Loucy (cell line): ENCODE data around the gene TTC8.
"Not testable (repeated sequence)": the region's sequence is repeated elsewhere in the genome, so short reads cannot be mapped to it uniquely, and the experiment has no call there.

Experiments
- EZH2phosphoT487 ChIP-seq: fragments of 200-600 bp; IDR thresholded peaks from 2 replicates; pipeline ENCODE4 v1.6.1; 2018; ENCODE audit warnings: antibody characterized with exemption, mild to moderate bottlenecking, moderate library complexity, borderline replicate concordance
- TF ChIP-seq, protein P1 (sequence below): fragments of 200-600 bp; sonication (generic); conservative IDR thresholded peaks from 2 replicates; pipeline ENCODE4 v1.5.1; 2014; ENCODE audit warnings: mild to moderate bottlenecking, antibody characterized with exemption, low read length

DNA sequence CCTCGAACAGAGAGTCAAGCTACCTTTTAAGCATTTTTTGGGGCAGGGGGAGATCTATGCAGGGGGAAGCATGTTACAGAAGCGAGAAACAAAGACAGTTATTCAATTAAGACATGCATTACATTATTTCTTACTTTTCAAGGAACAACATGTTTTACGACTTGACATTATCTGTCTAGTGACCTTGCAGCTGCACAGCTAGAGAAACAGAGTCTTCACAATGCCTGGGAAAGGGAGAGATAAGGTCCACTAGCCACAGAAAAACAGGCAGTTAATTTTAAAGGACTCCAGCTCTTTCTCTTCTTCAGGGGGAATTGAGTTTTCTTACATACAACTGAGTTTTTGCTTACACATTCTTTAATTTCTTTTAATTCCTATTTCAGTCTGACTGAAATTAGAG, 4.8 kb upstream of the TTC8 start:
- TF ChIP-seq, protein P1, sequence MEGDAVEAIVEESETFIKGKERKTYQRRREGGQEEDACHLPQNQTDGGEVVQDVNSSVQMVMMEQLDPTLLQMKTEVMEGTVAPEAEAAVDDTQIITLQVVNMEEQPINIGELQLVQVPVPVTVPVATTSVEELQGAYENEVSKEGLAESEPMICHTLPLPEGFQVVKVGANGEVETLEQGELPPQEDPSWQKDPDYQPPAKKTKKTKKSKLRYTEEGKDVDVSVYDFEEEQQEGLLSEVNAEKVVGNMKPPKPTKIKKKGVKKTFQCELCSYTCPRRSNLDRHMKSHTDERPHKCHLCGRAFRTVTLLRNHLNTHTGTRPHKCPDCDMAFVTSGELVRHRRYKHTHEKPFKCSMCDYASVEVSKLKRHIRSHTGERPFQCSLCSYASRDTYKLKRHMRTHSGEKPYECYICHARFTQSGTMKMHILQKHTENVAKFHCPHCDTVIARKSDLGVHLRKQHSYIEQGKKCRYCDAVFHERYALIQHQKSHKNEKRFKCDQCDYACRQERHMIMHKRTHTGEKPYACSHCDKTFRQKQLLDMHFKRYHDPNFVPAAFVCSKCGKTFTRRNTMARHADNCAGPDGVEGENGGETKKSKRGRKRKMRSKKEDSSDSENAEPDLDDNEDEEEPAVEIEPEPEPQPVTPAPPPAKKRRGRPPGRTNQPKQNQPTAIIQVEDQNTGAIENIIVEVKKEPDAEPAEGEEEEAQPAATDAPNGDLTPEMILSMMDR = not testable (repeated sequence)
- not testable (repeated sequence) for TF ChIP-seq EZH2phosphoT487
